Measurements from ENCODE around the gene LCE3C. TPM values are rescaled to one million over a fixed set of nuclear protein-coding genes. Genes with fewer than 3 reads are reported as not detected.

LCE3C gene
- not detected in 2 replicates for total RNA-seq
- not detected in 2 replicates for polyA plus RNA-seq
- polyA plus RNA-seq (2011; cell fraction: cytosol; rRNA removed): not detected in 2 replicates
- polyA plus RNA-seq (2011; cell fraction: nucleus; rRNA removed): not detected in 2 replicates
- polyA plus RNA-seq (2012): not detected in 2 replicates
- polyA minus RNA-seq: not detected in 2 replicates
- not detected for polyA minus RNA-seq (2011; cell fraction: cytosol; rRNA and poly(A)+ RNA removed)
- polyA minus RNA-seq (2011; cell fraction: nucleus; rRNA and poly(A)+ RNA removed): not detected in 2 replicates
- Bru-seq, nascent RNA: not detected
- BruChase-seq, experiment 1, labeled RNA remaining after a 6-hour chase: not detected
- not detected for BruChase-seq, experiment 2, labeled RNA remaining after a 2-hour chase
- long read RNA-seq: 0 reads

- Histone ChIP-seq H3K36me3 (ENCODE audit: control insufficient read depth in 2 of 2, extremely low read depth in 1 of 2, insufficient read depth in 2 of 2, low read length in 2 of 2) (no peaks in the 10 kb centered on the region), H3K9ac (replicated peaks; ENCODE audit: extremely low read depth, insufficient read depth, low read length) (no peak within 1 kb of the TSS), H3K4me1 (ENCODE audit: control insufficient read depth, extremely low read depth, insufficient read depth, low read length) (no peaks in the 10 kb centered on the region), H3K9me3 (replicated peaks; ENCODE audit: control insufficient read depth, insufficient read depth, low read length) (peaks cover 2% of the 10 kb centered on the region), H3K27me3 (ENCODE audit: control insufficient read depth in 2 of 2, insufficient read depth in 2 of 2, low read length in 2 of 2) (no peaks in the 10 kb centered on the region), H3K9me1 (replicated peaks; ENCODE audit: control insufficient read depth, extremely low read depth, insufficient read depth, low read length) (no peaks in the 10 kb centered on the region), H2AFZ (ENCODE audit: low read depth, low read length) (no peak within 1 kb of the TSS), H4K20me1 (replicated peaks; ENCODE audit: control insufficient read depth, extremely low read depth, insufficient read depth, low read length) (no peaks in the 10 kb centered on the region), H3K79me2 (ENCODE audit: control insufficient read depth, insufficient read depth, low read length) (no peaks in the 10 kb centered on the region), H3K4me3 (replicated peaks in 1 of 3; ENCODE audit: insufficient read depth in 1 of 3, low read depth in 1 of 3, low read length in 3 of 3) (no peak within 1 kb of the TSS), H3K4me2 (ENCODE audit: insufficient read depth, low read length) (no peak within 1 kb of the TSS), H3K27ac (ENCODE audit: insufficient read depth, low read depth, low read length) (no peak within 1 kb of the TSS)
- ChIA-PET CTCF (no interaction called here), POLR2A (no interaction called here)
- no peak for FAIRE-seq
- intact Hi-C loops (cut with micrococcal nuclease) (no loop called here), dilution Hi-C loops (cut with MboI; ENCODE audit: extremely low pct_ligation_motif_present, low sequenced_read_pairs) (no loop called here)
- BruUV-seq (replicated peaks): no TSS peak
- no peak for TF ChIP-seq POLR2AphosphoS5 (IDR thresholded peaks at IDR 0.05; ENCODE audit: insufficient read depth, low read depth, low read length)
- no peak for TF ChIP-seq JUN (IDR thresholded peaks at IDR 0.05; ENCODE audit: borderline replicate concordance, insufficient read depth, insufficient read length, low read depth)
- no peak for TF ChIP-seq MAX (IDR thresholded peaks at IDR 0.05; ENCODE audit: insufficient read depth, insufficient read length)
- no peak for TF ChIP-seq EZH2 (IDR thresholded peaks at IDR 0.05; ENCODE audit: borderline replicate concordance, low read depth, low read length, severe bottlenecking)
- TF ChIP-seq CTCF (IDR thresholded peaks at IDR 0.05; ENCODE audit: extremely low read depth in 1 of 2, insufficient read depth in 1 of 2, low read depth in 1 of 2, low read length in 2 of 2): no peak
- no peak for TF ChIP-seq FOS (IDR thresholded peaks at IDR 0.05; ENCODE audit: borderline replicate concordance, insufficient read depth, low read length)
- TF ChIP-seq GATA2 (IDR thresholded peaks at IDR 0.05; ENCODE audit: insufficient read depth, insufficient read length, low read depth, low read length): no peak
- no peak for TF ChIP-seq POLR2A (IDR thresholded peaks at IDR 0.05; ENCODE audit: low read depth, low read length)
- no peak for TF ChIP-seq MYC (IDR thresholded peaks at IDR 0.05; ENCODE audit: low read depth, low read length)
- no peak for DNase-seq (ENCODE audit: low read depth, low spot score)
Observed at GRCh38 chr1:152599934-152600333, at the start of gene LCE3C. TSS of gene LCE3C (plus strand) at chr1:152600234. CDS start at chr1:152600732, 498 bp downstream.

All from endothelial cell of umbilical vein (primary cell).